GM13976 (cell line): Measurements from ENCODE around the gene ZMIZ1.

Experiments
- DNase-seq: peaks from one replicate; pipeline ENCODE4 v3.0.0; 2012; ENCODE audit warnings: low spot score
- CTCF ChIP-seq: IDR thresholded peaks from 2 replicates; pipeline ENCODE4 v1.5.1; 2012; ENCODE audit warnings: borderline replicate concordance, mild to moderate bottlenecking; ENCODE audit not compliant: insufficient read depth; ENCODE audit errors: extremely low read depth, missing control alignments, control extremely low read depth
- in situ Hi-C: fragments of 300-500 bp; cut with MboI; formaldehyde crosslinking; loops from one replicate; pipeline ENCODE4 v1.12.0; 2022; ENCODE audit warnings: low sequenced_read_pairs, mixed read lengths, inconsistent platforms; ENCODE audit not compliant: unreplicated experiment

The ZMIZ1 gene

GRCh38 chr10:79077488-79078173 is 8.9 kb downstream of the ZMIZ1 start:
- in situ Hi-C loops = no loop called here
- DNase-seq = no peak
- no peak for TF ChIP-seq CTCF

- no peak for TF ChIP-seq CTCF
- no peak for DNase-seq
- in situ Hi-C loops = no loop called here
Measured at GRCh38 chr10:79078367-79079053, 9.7 kb downstream of the ZMIZ1 start.

DNA sequence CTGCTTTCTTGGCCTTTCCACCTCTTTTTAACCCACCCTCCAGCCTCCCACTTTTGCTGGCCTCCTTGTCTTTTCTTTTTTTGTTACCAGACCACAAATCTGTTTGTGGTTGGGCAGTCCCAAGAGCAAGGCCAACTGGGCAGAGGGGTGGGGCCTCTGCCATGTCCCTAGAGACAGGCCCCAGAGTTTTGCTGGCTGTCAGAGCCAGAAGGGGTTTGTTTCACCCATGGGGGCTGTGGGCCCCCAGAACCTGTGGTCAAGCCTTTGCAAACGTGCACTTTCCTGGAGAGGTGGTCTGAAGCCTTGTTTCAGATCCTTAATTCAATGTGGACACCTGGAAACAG is 10.3 kb downstream of the ZMIZ1 start:
- no peak for DNase-seq
- no peak for TF ChIP-seq CTCF
- in situ Hi-C loops = no loop called here

DNA sequence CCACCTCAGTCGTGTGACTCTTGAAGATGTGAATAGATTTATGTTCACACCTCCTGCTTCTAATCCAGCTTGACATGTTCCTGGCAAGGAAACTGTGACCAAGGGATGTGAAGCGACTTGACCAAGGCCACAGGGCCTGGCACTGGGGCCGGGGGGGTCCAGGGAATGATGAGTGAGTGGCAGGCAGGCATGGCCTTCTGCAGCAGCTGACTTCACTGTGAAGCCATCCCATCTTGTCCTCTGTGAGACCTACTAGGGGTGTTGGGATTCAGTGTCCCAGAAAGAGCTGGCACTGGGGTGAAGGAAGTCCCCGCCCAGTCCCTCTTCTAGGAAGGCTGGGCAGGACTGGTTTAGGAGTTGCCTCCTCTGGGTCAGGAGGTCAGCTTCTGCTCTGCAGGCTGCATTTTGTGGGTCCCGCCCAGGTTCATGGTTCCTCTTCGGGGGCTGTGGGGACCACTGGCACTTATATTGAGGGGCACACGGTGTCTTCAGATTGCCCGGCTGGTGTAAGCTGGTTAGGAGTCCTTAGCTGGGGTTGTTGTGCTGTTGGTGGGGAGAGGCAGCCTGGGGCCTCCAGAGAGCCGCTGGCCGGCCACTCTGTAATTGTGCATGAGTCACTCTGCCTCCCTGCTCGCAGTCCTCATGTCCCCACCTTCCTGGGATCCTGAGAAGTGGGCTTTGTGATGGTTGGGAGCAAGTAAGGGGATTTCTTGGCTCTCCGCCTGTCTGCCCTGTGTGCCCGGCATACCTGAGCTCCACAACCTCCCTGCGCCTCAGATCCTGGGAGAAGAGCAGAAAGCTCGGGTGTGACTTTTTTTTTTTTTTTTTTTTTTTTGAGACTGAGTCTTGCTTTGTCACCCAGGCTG is 11.0 kb downstream of the ZMIZ1 start:
- no peak for DNase-seq
- in situ Hi-C loops = no loop called here
- no peak for TF ChIP-seq CTCF

DNA sequence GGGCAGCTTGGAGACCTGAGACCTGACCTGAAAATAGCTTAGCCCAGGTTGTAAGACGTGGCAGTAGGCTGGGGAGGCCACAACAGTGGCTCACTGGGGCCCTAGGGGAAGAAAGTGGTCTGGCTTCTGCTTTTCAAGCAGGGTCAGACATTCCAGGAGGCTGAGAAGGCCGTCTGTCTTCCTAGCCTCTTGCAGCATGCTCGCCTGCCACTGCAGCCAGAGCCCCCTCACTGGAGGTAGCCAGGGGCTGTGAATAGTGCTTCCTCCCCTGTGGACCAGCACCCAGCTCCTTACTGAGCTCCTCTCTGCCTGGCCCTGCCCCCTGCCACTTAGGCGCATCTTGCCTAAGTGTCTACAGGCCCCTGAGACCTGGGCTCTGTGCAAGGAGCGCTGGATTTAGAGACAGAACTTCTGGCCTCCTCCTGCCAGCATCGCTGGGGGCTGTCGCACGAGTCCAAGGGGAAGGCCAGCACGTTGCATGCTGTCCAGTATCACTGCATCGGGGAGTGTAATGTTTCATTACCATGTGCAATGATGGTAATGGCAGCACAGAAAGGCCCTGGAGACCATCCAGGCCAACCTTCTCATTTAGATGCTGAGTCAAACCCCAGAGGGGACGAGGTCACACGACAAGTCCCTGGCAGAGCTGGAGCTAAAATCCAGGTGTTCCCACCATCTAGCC is 12.7 kb downstream of the ZMIZ1 start:
- in situ Hi-C loops = no loop called here
- TF ChIP-seq CTCF = no peak
- DNase-seq = no peak

DNA sequence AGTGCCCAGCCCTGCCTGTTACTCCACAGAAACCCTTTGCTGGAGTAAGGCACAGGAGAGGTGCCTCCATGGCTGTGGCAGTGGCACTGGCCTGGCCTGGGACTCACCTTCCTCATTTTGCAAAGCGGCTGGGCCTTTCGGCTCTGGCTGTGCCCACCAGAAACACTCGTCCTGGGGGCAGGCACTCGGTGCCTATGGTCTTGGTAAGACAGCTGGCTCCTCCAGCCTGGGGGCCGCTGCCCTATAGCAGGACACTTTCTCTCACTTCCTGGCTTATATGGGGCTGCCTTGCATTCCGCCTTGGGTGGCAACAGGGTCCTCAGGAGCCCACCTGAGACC is 13.2 kb downstream of the ZMIZ1 start:
- TF ChIP-seq CTCF = no peak
- in situ Hi-C loops = no loop called here
- no peak for DNase-seq
